Measurements from ENCODE around the gene MPG.
A peak's percentile ranks its signal among the peaks of the same experiment; 100 is the strongest.

The MPG gene

GRCh38 chr16:50769-51591 is 27.0 kb upstream of the MPG start:
- DNase-seq, result no peak

- peak; percentile 98 for DNase-seq
Measured at GRCh38 chr16:53346-54236, 24.4 kb upstream of the MPG start, which contains the start of the genes POLR3K and SNRNP25. TSS of gene POLR3K (minus strand) at chr16:53608. CDS start at chr16:53586, 22 bp downstream. TSS of gene SNRNP25 (plus strand) at chr16:53828. CDS start at chr16:54017, 189 bp downstream.

GRCh38 chr16:54237-54581 is 23.8 kb upstream of the MPG start:
- DNase-seq, result no peak

GRCh38 chr16:55571-56136 is 22.4 kb upstream of the MPG start:
- no peak for DNase-seq

- DNase-seq, result no peak
Measured at GRCh38 chr16:56231-56927, 21.6 kb upstream of the MPG start.

- no peak for DNase-seq
Measured at GRCh38 chr16:57711-58110, 20.3 kb upstream of the MPG start.

- no peak for DNase-seq
Measured at GRCh38 chr16:58491-59439, 19.3 kb upstream of the MPG start.

GRCh38 chr16:59440-60059 is 18.5 kb upstream of the MPG start:
- no peak for DNase-seq

- no peak for DNase-seq
Measured at GRCh38 chr16:60166-60565, 17.9 kb upstream of the MPG start.

GRCh38 chr16:60929-61878 is 16.8 kb upstream of the MPG start:
- DNase-seq, result no peak

- DNase-seq, result no peak
Measured at GRCh38 chr16:61879-62281, 16.1 kb upstream of the MPG start.

GRCh38 chr16:62283-62967 is 15.6 kb upstream of the MPG start:
- DNase-seq, result no peak

GRCh38 chr16:62968-63391 is 15.0 kb upstream of the MPG start:
- DNase-seq, result no peak

GRCh38 chr16:63466-63865 is 14.6 kb upstream of the MPG start:
- DNase-seq, result no peak

GRCh38 chr16:63998-64913 is 13.8 kb upstream of the MPG start:
- no peak for DNase-seq

- DNase-seq, result no peak
Measured at GRCh38 chr16:64914-65255, 13.1 kb upstream of the MPG start.

- DNase-seq, result peak; percentile 81
Measured at GRCh38 chr16:65745-66144, 12.3 kb upstream of the MPG start.
